ENCODE data around the gene RPL34. TPM values are rescaled to one million over a fixed set of nuclear protein-coding genes. Genes with fewer than 3 reads are reported as not detected.
A peak's percentile ranks its signal among the peaks of the same experiment; 100 is the strongest.

Gene RPL34
- total RNA-seq, 1 experiment from 2014 or later = 2,083 TPM

DNA sequence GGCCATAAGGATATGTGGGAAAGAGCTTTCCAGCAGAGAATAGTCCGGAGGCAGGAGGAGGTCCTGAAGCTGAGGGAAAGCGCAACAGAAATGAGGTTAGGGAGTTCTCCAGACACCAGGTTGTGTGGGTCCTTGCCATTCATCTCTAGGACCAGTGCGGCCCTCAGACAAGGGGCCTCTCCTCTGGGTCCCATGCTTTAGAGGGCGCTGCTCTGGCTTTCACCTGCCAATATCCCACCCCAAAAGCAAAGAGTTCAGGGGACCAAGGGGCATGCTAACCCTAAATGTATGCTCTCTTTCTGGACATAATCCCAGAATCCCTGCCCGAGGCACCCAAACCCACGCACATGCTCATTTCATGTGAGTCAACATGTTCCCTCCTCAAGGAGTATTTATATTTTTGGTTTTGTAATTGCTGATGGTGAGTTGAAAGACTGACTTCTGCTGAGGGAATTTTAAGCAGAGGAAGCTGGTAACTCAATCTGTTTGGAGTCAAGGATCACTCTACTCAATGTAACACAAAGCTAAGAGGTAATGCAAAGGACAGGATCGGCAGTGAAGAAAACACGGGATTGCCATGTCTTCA, 14.8 kb downstream of the RPL34 start:
- no peak overlapping the region for H2AFZ ChIP-seq (ENCODE audit: low read length)

GRCh38 chr4:108636246-108636645, 15.9 kb downstream of the RPL34 start:
- no peak overlapping the region for H2AFZ ChIP-seq (ENCODE audit: low read length)
- no peaks in the 10 kb centered on the region for H3K9me3 ChIP-seq (ENCODE audit: low read length)
- no peaks in the 10 kb centered on the region for H4K20me1 ChIP-seq (ENCODE audit: insufficient read depth, low read depth, low read length)
- no peak overlapping the region for H3K9ac ChIP-seq (ENCODE audit: low read length)
- no peak for DNase-seq
- peaks cover 22% of the 10 kb centered on the region; the same call in 1 of the 2 replicates for H3K36me3 ChIP-seq (ENCODE audit: insufficient read depth, low read length)
- H3K9me2 ChIP-seq (replicated peaks; ENCODE audit: insufficient read depth, low read length) = no peaks in the 10 kb centered on the region
- no peaks in the 10 kb centered on the region for H3K27me3 ChIP-seq (ENCODE audit: low read length)
- no peak overlapping the region for H3K4me3 ChIP-seq (ENCODE audit: low read length)
- no peak overlapping the region for H3K4me2 ChIP-seq (ENCODE audit: low read depth, low read length, poor library complexity, severe bottlenecking)
- no peaks in the 10 kb centered on the region for H3K79me2 ChIP-seq (ENCODE audit: low read length)
- H3K4me1 ChIP-seq (ENCODE audit: low read length) = no peaks in the 10 kb centered on the region
- H3K27ac ChIP-seq (ENCODE audit: low read length) = no peak overlapping the region

More for the DNA sequence above, 14.8 kb downstream of the RPL34 start:
- H3K27ac ChIP-seq (ENCODE audit: low read length) = no peak overlapping the region
- peaks cover 29% of the 10 kb centered on the region; the same call in 1 of the 2 replicates for H3K36me3 ChIP-seq (ENCODE audit: insufficient read depth, low read length)
- no peak overlapping the region for H3K9ac ChIP-seq (ENCODE audit: low read length)
- H3K9me3 ChIP-seq (ENCODE audit: low read length) = no peaks in the 10 kb centered on the region
- no peaks in the 10 kb centered on the region for H3K4me1 ChIP-seq (ENCODE audit: low read length)
- no peaks in the 10 kb centered on the region for H4K20me1 ChIP-seq (ENCODE audit: insufficient read depth, low read depth, low read length)
- no peak overlapping the region for H3K4me3 ChIP-seq (ENCODE audit: low read length)
- H3K4me2 ChIP-seq (ENCODE audit: low read depth, low read length, poor library complexity, severe bottlenecking) = no peak overlapping the region
- no peaks in the 10 kb centered on the region for H3K79me2 ChIP-seq (ENCODE audit: low read length)
- no peak for DNase-seq
- H3K27me3 ChIP-seq (ENCODE audit: low read length) = no peaks in the 10 kb centered on the region
- H3K9me2 ChIP-seq (replicated peaks; ENCODE audit: insufficient read depth, low read length) = no peaks in the 10 kb centered on the region

- Histone ChIP-seq H3K27ac (ENCODE audit: low read length) (no peak overlapping the region), H3K9ac (ENCODE audit: low read length) (no peak overlapping the region), H3K79me2 (ENCODE audit: low read length) (no peaks in the 10 kb centered on the region), H4K20me1 (ENCODE audit: insufficient read depth, low read depth, low read length) (no peaks in the 10 kb centered on the region), H3K4me3 (ENCODE audit: low read length) (no peak overlapping the region), H3K4me1 (ENCODE audit: low read length) (no peaks in the 10 kb centered on the region), H3K9me3 (ENCODE audit: low read length) (no peaks in the 10 kb centered on the region), H3K9me2 (replicated peaks; ENCODE audit: insufficient read depth, low read length) (no peaks in the 10 kb centered on the region), H2AFZ (ENCODE audit: low read length) (no peak overlapping the region), H3K36me3 (ENCODE audit: insufficient read depth, low read length) (peaks cover 10% of the 10 kb centered on the region; the same call in 1 of the 2 replicates), H3K27me3 (ENCODE audit: low read length) (no peaks in the 10 kb centered on the region), H3K4me2 (ENCODE audit: low read depth, low read length, poor library complexity, severe bottlenecking) (no peak overlapping the region)
- no peak for DNase-seq
These were observed 17.5 kb downstream of the RPL34 start for GRCh38 chr4:108637856-108638255.

GRCh38 chr4:108644237-108644636, 23.9 kb downstream of the RPL34 start:
- Histone ChIP-seq H3K36me3 (ENCODE audit: insufficient read depth, low read length) (no peaks in the 10 kb centered on the region), H3K4me2 (ENCODE audit: low read depth, low read length, poor library complexity, severe bottlenecking) (no peak overlapping the region), H4K20me1 (ENCODE audit: insufficient read depth, low read depth, low read length) (no peaks in the 10 kb centered on the region), H2AFZ (ENCODE audit: low read length) (no peak overlapping the region), H3K9me3 (ENCODE audit: low read length) (no peaks in the 10 kb centered on the region), H3K9ac (ENCODE audit: low read length) (no peak overlapping the region), H3K4me3 (ENCODE audit: low read length) (no peak overlapping the region), H3K9me2 (replicated peaks; ENCODE audit: insufficient read depth, low read length) (no peaks in the 10 kb centered on the region), H3K27me3 (ENCODE audit: low read length) (no peaks in the 10 kb centered on the region), H3K4me1 (ENCODE audit: low read length) (peaks cover 2% of the 10 kb centered on the region; the same call in 1 of the 2 replicates), H3K79me2 (ENCODE audit: low read length) (no peaks in the 10 kb centered on the region), H3K27ac (ENCODE audit: low read length) (no peak overlapping the region)
- DNase-seq = no peak

- Histone ChIP-seq H3K9me3 (ENCODE audit: low read length) (no peaks in the 10 kb centered on the region), H3K27ac (ENCODE audit: low read length) (no peak overlapping the region), H3K4me2 (ENCODE audit: low read depth, low read length, poor library complexity, severe bottlenecking) (no peak overlapping the region), H3K9me2 (replicated peaks; ENCODE audit: insufficient read depth, low read length) (no peaks in the 10 kb centered on the region), H3K4me3 (ENCODE audit: low read length) (no peak overlapping the region), H3K79me2 (ENCODE audit: low read length) (peaks cover 13% of the 10 kb centered on the region), H4K20me1 (ENCODE audit: insufficient read depth, low read depth, low read length) (no peaks in the 10 kb centered on the region), H3K4me1 (ENCODE audit: low read length) (peaks cover 11% of the 10 kb centered on the region), H3K36me3 (ENCODE audit: insufficient read depth, low read length) (no peaks in the 10 kb centered on the region), H2AFZ (ENCODE audit: low read length) (no peak overlapping the region), H3K27me3 (ENCODE audit: low read length) (no peaks in the 10 kb centered on the region), H3K9ac (ENCODE audit: low read length) (no peak overlapping the region)
- no peak for DNase-seq
These were observed 26.3 kb downstream of the RPL34 start for GRCh38 chr4:108646706-108647105.

- no peaks in the 10 kb centered on the region; the same call in 1 of the 2 replicates for H3K9me2 ChIP-seq (replicated peaks; ENCODE audit: insufficient read depth, low read length)
- DNase-seq = no peak
- peak overlapping the region; percentile 47 for H2AFZ ChIP-seq (ENCODE audit: low read length)
- 0 out of 2 replicates have a peak, but pooled peaks cover 3% of the 10 kb centered on the region for H4K20me1 ChIP-seq (ENCODE audit: insufficient read depth, low read depth, low read length)
- peak overlapping the region; percentile 49 for H3K9ac ChIP-seq (ENCODE audit: low read length)
- H3K27ac ChIP-seq (ENCODE audit: low read length) = no peak overlapping the region
- peak overlapping the region; percentile 81 for H3K4me2 ChIP-seq (ENCODE audit: low read depth, low read length, poor library complexity, severe bottlenecking)
- peak overlapping the region; percentile 62 for H3K4me3 ChIP-seq (ENCODE audit: low read length)
- H3K9me3 ChIP-seq (ENCODE audit: low read length) = no peaks in the 10 kb centered on the region
- peaks cover 44% of the 10 kb centered on the region for H3K79me2 ChIP-seq (ENCODE audit: low read length)
- no peaks in the 10 kb centered on the region for H3K36me3 ChIP-seq (ENCODE audit: insufficient read depth, low read length)
- H3K4me1 ChIP-seq (ENCODE audit: low read length) = peaks cover 16% of the 10 kb centered on the region
- no peaks in the 10 kb centered on the region for H3K27me3 ChIP-seq (ENCODE audit: low read length)
These were observed 29.5 kb downstream of the RPL34 start for GRCh38 chr4:108649863-108650211.

GRCh38 chr4:108650212-108651013, 30.0 kb downstream of the RPL34 start, which contains the start of gene OSTC:
TSS of gene OSTC (plus strand) at chr4:108650599. CDS start at chr4:108650656, 57 bp downstream.
- Histone ChIP-seq H3K79me2 (ENCODE audit: low read length) (peaks cover 50% of the 10 kb centered on the region), H3K36me3 (ENCODE audit: insufficient read depth, low read length) (no peaks in the 10 kb centered on the region), H3K27ac (ENCODE audit: low read length) (peak within 1 kb of the TSS; percentile 20), H3K9me3 (ENCODE audit: low read length) (no peaks in the 10 kb centered on the region), H3K27me3 (ENCODE audit: low read length) (no peaks in the 10 kb centered on the region), H3K4me3 (ENCODE audit: low read length) (peak within 1 kb of the TSS; percentile 82), H4K20me1 (ENCODE audit: insufficient read depth, low read depth, low read length) (0 out of 2 replicates have a peak, but pooled peaks cover 3% of the 10 kb centered on the region), H2AFZ (ENCODE audit: low read length) (peak within 1 kb of the TSS; percentile 47), H3K9me2 (replicated peaks; ENCODE audit: insufficient read depth, low read length) (no peaks in the 10 kb centered on the region; the same call in 1 of the 2 replicates), H3K9ac (ENCODE audit: low read length) (peak within 1 kb of the TSS; percentile 79), H3K4me1 (ENCODE audit: low read length) (peaks cover 16% of the 10 kb centered on the region), H3K4me2 (ENCODE audit: low read depth, low read length, poor library complexity, severe bottlenecking) (peak within 1 kb of the TSS; percentile 81)
- peak; percentile 97 for DNase-seq

All from Karpas-422 (cell line).